NT2/D1 (cell line): ENCODE data around the gene HIBADH.

Source experiments
- SUZ12 ChIP-seq: IDR thresholded peaks from 2 replicates; pipeline ENCODE4 v1.6.1; 2011; ENCODE audit not compliant: insufficient read length, insufficient read depth; ENCODE audit errors: extremely low read depth
- YY1 ChIP-seq: IDR thresholded peaks from 2 replicates; pipeline ENCODE4 v1.6.1; 2011; ENCODE audit not compliant: insufficient read length, insufficient read depth

DNA sequence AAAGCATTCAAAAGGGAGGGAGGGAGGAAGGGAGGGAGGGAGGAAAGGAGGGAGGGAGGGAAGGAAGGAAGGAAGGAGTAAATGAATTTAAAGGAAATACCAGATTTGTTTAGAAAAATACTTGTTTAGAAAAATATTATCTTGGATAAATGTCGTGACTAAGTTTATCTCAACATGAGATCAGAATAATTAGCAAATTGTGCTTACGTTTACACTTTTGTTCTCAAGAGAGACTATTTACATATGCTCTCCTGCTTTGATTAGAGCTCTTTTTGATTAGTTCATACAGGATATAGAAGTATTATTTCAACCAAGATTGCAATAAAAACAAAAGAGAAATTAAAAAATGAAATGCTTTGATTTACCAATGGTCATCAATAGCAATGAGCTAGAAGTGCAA lies 186.2 kb downstream of the HIBADH start:
- TF ChIP-seq SUZ12 (no peak), YY1 (no peak)
